Measurements from ENCODE around the gene ANKRD23.
"Not testable (repeated sequence)": the region's sequence is repeated elsewhere in the genome, so short reads cannot be mapped to it uniquely, and the experiment has no call there.

Gene ANKRD23

DNA sequence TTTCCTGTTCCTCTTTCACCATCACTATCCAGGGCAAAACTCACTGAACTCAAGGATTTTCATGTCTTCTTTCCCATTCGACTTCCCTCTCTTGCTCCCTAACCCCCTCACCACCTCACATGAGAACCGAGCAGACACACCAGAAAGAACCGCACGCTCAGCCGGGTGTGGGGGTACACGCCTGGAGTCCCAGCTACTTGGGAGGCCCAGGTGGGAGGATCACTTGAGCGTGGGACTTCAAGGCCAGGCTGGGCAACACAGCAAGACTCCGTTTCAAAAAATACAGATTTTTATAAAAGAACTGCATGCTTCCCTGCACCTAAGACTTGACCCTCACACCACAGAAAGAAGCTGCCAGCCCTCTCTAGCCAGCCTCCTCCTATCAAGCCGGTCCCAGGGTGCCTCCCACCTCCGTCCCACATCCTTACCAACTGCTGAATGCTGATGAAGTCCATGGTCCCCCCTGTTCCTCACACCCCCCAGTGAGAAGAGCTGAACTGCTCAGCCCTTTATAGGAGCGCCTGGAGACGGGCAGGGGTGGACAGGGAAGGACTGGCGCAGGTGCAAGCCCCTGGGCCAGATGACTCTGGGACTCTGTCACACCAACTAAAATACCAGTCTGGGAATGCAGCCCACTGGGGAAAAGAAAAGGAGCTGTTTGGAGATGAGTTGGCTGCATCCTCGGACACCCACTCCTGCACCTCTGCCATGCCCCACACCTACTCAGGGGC lies at the start of gene ANKRD23:
Gene ANKRD23 (minus strand): TSS at position 484 of the 731 bp plus-strand sequence. CDS start 29 bp downstream, at position 455.
- no peak for DNase-seq (ENCODE audit: low read depth, low spot score)

DNA sequence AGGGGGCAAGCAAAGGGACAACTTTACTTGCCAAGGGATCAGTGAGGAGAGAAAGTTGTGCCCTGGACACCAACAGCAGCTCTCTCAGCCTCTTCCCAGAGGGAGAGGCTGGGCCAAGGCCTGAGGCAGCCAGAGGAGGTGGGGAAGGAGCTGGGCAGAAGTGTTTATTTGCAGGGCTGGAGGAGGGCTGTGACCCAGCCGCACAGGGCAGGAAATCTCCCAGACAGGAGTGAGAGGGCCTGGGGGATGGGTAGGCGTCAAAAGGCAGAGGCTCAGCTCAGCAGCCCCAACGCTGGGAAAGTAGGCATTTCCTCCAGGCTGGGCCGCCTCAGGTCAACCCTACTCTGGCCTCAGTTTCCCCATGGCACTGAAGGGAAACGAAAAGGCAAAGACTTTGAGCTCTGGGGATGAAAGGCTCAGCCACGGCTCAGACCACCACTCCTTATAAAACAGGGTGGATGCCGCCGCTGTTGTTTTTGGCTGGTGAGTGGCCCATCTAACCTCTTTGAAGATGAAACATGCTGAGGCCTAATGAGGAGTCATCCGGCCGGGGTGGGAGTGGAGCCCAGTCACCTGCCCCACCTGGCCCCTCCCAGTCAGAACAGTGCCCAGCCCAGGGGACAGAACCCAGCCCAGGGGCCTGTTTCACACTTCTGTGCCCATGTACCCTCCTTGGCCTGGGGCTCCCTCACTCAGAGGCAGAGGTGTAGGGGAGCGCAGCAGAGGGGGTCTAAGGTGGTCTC lies 47.9 kb upstream of the ANKRD23 start:
- DNase-seq (ENCODE audit: low read depth, low spot score) = no peak

DNA sequence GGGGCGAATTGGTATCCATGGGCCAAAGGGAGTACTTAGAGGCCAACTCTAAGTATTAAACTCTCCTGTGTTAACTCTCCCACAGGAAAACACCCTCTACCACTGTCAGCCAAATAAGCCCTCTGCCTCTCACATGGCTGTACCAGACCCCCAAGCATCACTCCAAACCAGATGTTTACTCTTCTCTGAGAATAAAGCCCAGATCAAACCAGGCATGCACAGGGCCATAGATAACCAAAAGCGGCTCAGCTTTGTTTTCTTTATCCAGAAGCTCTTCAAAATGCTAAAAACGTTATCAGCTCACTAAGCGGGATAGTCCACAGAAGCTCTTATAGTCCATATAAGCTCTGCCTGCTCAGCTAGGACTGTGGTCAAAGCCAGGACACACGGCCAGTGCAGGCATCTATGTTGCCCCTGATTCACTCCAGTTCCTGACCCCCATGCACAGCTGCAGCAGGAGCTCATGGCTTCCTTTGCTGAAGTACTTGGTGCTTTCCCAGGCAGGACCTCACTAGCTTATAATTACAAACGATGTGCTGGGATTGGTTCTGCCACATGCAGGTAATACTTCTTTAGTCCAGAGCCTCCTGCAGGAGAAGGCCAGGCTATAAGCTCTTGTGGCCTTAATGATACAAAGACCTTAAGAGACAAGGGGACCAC lies 47.0 kb upstream of the ANKRD23 start:
- no peak for DNase-seq (ENCODE audit: low read depth, low spot score)

DNA sequence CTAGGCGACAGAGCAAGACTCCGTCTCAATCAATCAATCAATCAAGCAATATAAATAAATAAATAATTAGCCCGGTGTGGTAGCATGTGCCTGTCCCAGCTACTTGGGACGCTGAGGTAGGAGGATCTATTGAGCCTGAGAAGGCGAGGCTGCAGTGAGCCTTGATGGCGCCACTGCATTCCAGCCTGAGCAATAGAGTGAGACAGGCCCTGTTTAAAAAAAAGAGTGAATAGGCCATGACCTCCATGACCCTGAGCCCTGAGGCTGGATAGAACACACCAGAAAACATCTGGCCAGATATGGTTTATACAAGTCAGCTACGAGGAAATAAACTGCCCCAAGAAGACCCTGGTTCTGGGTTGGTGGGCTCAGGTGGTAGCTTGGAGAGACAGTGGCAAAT lies 46.4 kb upstream of the ANKRD23 start:
- DNase-seq (ENCODE audit: low read depth, low spot score) = no peak

DNA sequence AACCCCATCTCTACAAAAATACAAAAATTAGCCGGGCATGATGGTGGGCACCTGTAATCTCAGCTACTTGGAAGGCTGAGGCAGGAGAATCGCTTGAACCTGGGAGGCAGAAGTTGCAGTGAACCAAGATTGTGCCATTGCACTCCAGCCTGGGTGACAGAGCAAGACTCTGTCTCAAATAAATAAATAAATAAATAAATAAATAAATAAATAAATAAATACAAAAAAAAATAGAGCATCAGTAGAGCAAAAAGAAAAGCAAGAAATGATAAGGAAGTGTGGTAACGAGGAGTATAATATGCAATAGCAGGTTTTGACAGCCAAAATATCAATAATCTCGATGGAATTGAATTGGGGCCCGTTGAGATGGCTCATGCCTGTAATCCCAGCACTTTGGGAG lies 45.7 kb upstream of the ANKRD23 start:
- DNase-seq (ENCODE audit: low read depth, low spot score) = not testable (repeated sequence)

DNA sequence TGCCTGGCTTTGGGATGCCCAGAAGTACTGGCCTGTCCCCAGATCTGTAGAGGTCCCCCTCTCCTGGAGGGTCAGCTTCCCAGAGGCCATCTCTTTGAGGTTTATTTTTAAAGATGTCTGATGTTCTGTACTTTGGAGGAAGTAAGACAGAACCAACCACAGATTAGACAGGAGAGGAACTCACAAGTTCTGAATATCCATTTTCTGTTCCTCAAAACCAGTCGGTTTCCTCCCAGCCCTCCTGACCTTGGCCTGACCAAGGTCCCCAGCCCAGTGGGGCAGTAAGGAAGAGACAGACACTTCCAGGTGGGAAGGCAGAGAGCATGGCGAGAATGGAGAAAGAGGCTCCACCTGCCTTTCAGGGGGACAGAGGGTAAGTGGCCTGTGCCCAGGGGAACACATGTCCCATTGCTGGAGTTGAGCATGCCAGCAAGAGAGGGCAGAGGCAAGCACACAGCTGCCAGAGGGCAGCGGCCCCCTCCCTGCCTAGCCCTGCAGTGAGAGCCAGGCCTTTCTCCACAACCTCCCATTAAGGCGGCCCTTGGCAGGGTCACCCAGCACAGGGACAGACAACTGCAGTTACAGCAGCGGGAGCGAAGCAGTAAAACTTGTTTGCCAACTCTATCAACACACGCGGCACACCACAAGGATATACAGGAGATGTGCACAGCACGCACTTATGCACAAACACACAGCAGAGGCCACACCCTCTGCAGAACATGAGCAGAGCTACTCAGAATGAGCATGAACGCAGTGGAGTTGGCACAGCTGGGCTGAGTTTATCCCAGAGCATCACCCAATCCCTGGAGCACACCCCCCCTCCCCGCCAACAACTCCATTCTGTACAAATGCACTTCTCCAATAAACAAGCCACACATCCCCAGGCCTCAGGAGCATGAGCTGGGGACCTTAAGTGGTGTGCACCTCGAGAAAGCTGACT lies 44.5 kb upstream of the ANKRD23 start:
- DNase-seq (ENCODE audit: low read depth, low spot score) = no peak

DNA sequence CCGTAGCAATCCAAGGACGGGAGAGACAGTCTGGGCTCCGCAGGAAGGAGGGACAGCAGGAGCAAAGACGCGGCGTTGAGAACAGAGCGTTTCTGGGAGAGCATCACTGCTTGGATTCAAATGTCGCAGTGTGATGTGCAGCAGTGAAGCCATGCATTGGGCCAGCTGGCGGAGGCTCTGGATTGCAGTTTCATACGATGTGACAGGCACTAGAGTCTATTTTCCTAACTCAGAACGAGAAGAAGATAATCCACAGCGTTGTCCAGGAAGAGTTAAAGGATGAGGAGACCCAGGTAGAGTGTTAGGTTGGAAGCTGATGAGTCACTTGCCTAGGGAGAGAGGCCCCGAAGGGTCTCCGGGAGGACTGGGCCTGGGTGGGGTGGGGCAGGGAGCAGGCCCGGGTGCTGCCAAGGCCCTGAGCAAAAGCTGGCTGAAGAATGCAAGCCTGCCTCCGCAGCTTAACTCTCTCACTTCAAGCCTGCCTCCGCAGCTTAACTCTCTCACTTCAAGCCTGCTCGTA lies 43.7 kb upstream of the ANKRD23 start:
- DNase-seq (ENCODE audit: low read depth, low spot score) = no peak

DNA sequence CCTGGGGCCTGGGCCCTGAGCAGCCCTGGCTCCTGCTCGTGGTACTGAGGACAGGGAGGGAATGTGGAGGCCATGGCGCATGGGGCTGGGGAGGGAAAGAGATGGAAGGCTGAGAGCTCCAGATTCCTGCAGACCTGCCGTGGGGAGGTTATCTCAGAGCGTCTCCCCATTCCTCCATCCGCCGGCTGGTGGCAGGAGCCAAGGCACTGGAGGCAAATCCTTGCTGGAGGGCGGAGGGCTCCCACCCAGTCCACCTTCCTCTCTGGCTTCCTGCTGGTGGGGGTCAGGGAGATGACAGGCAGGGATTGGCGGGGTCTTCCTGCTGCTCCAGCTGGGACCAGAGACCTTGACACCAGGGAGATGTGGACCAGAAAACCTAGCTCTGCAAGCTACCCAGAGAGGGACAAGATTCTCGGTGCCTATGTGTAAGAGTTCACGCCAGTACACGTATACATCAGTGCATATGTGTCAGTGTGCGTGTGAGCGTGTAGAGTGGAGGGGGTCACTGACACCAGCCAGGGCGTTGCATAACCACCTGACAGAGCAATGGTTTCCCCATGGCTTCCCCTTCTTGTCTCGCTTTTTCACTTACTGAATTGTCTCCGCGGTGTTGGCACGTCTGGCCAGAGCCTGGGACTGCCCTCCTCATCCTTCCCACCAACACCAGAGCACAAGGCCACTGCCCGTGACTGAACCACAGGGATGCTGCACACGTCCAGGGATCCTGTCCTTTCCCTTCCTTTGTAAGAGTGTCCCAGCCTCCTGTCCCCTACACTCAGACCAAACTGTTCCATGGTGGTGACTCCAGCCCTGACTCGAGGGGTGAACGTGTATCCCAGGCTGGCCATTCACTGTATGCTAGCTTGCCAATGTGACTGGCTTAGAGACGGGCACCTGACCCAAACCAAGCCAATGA lies 41.9 kb upstream of the ANKRD23 start:
- DNase-seq (ENCODE audit: low read depth, low spot score) = no peak

DNA sequence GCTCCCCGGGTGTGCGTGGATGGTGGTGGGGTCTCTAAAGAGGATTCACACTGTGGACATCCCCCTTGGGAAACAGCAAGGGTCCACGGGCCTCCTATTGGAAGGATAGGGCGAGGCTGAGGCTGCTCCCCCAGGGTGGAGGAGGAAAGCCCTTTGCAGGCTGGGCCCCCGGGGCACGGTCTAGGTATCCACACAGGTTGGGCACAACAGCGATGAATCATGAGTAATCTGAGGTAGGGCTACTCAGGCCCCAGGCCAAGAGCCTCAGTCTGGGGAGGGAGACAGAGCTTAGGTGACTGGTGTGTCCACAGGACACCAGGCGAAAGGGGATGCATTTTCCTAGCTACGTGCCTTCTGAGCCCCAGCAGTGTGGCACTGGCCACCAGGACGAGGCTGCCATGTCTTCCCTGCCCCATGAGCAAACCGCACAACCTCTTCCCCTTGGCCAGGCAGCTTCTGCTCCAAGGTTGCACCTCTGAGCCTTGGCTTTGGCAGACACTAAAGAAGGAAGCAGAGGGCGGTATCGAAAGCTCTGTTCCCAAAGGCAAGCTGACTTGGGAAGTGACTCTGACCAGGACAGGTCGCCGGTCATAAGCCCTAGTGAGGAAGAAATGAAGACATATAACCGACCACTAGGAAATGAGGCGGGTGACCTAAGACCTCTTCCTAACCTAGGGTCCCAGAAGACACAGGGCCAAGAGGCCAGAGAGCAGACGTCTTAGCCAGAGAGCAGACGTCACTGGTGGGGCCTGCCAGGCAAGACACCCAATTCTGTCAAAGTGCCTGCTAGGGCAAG lies 40.7 kb upstream of the ANKRD23 start:
- no peak for DNase-seq (ENCODE audit: low read depth, low spot score)

DNA sequence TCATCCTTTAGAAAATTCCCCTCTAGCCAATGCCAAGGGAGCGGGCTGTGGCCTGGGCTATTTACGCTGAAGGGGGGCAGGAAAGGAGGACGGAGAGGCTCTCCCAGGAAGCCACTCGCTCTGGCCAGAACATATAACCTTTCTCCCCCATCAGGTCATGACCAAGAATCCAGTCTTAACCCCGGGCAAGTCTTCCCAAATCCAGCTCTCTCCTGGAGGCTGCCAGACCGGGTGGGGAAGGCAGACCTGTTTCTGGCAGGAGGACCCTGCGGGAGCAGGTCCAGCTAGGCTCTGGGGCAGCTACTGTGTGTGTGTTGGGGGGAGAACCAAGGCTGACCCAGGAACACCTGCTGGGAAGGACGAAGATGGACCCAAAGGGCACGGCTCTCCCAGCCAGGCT lies 39.5 kb upstream of the ANKRD23 start:
- DNase-seq (ENCODE audit: low read depth, low spot score) = no peak

DNA sequence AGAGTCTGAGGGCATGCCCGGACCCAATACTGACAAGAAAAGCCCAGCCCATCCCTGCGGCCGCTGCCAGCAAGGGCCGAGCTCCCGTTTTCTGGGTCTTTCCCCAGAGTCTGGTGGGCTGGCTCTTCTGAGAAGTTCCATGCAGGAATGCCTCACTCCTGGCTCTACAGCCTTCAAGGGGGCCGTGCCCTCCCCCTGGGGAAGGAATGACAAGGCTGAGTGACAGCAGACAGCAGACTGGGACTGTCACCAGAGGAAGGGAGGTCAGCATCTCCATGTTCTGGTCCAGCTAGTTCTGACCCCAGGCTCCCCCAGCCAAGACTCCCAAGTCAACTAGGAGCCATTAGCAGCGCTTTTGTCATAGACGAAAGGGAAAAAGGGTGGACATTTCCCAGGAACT lies 39.1 kb upstream of the ANKRD23 start:
- no peak for DNase-seq (ENCODE audit: low read depth, low spot score)

DNA sequence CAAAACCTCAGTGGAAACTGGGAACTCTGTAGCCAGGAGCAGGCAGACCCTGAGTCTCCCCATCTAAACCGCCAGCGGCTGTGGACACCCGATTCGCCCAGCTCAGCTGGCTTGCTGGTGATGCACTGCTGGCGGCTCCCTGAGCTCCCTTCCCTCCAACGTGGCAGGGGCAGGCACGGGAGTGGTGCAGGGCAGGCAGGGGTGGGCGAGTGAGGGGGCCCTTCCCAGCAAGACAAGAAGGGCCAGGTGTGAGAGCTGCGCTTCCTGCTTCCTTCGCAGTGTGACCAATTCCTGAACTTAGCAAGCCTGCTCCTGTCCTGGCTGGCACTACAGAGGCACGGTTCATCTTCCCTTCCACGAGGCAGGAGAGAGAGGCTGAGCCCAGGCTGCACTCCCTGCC lies 38.4 kb upstream of the ANKRD23 start:
- DNase-seq (ENCODE audit: low read depth, low spot score) = no peak

DNA sequence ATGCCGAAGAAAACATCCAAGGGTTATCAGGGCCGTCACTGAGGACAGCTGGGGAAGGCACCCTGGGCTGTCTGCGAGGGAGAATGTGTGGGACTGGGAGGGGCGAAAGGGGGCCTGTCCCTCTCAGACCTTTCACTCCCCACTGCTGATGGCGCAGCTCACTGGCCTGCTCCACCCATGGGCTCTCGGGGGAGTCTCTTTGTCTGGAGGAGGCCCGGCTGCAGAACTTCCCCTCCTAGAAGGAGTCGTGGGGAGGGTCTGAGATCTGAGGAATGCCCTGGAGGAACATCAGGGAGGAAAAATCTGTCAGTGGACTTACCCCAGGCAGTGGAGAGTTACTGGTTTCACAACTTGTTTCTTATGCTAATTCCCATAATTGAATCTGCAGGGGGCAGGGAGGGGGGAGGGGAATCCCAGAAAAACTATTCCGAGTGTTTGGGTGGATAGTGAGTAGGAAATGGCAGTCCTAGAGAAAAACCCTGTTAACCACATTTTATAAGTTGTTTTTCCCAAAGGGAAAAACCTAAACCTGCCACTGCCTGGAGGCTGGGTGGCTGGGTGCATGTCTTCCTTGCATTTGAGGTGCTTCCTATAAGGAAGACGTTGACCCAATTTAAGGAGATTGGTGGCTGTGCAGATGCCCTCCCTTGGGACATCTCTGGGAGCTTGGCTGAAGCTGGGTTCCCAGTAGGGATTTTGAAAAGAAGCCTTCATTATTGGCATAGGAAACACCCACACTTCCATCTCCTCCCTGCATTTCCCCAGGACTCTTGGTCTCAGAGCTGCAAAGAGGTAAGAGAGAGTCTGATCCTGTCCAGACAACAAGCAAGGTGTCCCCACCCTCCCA lies 37.8 kb upstream of the ANKRD23 start:
- DNase-seq (ENCODE audit: low read depth, low spot score) = peak; percentile 79

DNA sequence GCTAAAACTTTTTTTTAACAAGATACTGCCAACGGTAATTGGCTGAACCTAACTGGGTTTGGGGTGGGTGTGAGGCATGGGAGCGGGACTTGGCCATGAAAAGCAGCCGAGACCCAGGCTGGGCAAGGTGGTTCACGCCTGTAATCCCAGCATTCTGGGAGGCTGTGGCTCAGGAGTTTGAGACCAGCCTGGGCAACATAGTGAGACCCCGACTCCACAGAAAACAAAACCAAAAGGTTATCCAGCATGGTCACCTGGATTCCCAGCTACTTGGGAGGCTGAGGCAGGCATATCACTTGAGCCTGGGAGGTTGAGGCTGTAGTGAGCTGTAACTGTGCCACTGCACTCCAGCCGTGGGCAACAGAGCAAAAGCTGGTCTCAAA lies 37.1 kb upstream of the ANKRD23 start:
- no peak for DNase-seq (ENCODE audit: low read depth, low spot score)

DNA sequence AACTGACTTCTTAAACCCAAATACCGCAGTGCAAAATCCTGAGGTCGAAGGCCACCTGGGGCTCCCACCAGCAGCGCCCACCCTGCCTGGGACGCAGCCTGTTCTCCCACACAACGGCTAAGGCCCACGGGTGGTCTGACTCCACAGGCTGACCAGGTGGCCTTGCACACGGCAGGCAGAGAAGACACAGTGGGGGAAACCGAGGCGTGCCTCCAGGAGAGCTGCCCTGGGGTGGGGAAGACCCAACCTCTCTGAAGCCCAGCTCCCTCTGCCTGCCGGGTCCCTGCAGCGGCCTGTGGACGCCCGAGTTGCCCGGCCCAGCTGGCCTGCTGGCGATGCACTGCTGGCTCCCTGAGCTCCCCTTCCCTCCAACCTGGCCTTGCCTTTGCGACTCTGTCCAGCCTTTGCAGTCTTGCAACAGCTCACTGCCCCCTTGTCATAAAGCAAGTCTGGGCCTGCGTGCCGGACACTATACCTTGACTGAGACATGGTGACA lies 35.8 kb upstream of the ANKRD23 start:
- no peak for DNase-seq (ENCODE audit: low read depth, low spot score)

DNA sequence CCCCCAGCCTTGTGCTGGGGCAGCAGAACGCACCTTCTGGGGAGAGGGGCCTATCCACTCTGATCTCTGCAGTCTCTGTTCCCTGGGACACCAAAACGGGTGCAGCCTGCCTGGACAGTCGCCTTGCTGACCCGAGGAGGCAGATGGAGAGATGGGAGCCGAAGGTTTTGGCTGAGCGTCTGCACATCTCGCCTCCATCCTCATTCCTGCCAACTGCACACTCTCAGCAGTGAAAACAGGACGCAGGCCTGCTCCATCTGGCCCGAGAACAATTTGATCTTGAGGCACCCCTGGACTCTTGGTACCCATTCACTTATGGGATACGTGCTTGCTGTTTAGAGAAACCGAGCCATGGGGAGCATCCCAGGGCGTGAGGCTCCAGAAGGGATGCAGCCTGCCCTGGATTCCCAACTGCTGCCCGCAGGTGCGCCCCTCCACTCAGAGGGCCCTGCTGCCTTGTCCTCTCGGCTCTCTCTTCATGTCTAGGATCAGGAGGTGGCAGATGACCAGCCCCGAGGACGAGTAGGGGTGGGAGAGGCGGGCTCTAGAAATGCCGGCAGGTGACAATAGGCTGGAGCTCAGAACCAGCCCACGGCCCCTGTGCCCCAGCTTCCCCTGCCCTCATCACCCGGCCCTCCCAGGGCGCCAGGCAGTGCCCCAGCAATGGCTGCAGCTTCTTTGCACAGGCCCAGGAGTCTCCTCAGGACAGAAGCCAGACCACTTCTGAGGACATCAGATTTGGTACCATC lies 35.1 kb upstream of the ANKRD23 start:
- DNase-seq (ENCODE audit: low read depth, low spot score) = no peak

DNA sequence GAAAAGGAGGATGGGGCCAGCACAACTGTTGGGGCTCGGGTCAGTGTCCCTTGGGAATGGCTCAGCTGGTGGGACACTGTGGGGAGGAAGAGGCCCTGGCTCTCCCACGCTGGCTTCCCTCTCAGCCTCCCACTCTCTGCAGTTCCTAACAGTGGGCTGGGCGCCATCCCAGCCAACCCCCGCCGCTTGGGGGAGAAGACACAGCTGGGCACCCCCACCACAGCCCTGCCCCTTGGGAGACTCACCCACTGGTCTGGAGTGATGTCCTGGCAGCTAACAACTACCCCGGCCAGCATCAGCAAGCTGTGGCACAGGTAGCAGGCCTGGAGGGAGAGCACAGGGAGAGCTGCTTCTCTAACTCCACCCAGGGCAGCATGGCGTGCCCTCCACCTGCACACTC lies 34.4 kb upstream of the ANKRD23 start:
- no peak for DNase-seq (ENCODE audit: low read depth, low spot score)

DNA sequence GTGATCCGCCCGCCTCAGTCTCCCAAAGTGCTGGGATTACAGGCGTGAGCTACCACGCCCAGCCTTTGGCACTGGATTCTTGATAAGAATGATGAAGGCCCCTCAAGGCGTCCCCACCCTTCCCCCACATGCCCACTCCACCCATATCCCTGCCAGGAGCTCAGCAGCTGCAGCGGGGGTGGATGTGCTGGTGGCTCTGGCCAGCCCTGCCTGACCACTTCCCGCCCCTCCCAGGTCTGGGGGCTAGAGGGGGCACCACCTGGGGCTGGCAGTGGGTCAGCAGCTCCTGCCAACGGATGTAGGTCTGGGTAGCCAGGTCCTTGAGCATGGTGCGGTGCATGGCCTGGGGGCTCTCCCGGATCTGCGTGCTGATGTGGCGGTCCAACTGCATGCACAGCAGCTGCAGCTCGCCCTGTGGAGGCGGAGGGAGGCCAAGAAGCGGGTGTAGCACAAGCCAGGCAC lies 33.8 kb upstream of the ANKRD23 start:
- DNase-seq (ENCODE audit: low read depth, low spot score) = no peak
